GM06990 (cell line): Measurements from ENCODE around the gene ANO1.

Experiments used
- DNase-seq: peaks from one replicate; pipeline ENCODE4 v3.0.0-alpha.2; 2011; ENCODE audit not compliant: insufficient read length; ENCODE audit errors: extremely low read depth
- H3K27me3 ChIP-seq: replicated peaks from 2 replicates; pipeline ENCODE4 v1.6.0; 2011; ENCODE audit warnings: low read length; ENCODE audit not compliant: control insufficient read depth, insufficient read depth
- H3K36me3 ChIP-seq: 2 replicates; pipeline ENCODE4 v1.5.1; 2011; ENCODE audit warnings: low read length; ENCODE audit not compliant: control insufficient read depth, insufficient read depth
- H3K4me3 ChIP-seq: replicated peaks from 2 replicates; pipeline ENCODE4 v1.5.1; 2011; ENCODE audit warnings: low read depth, mild to moderate bottlenecking, control low read depth, low read length
- CTCF ChIP-seq: IDR thresholded peaks from 2 replicates; pipeline ENCODE4 v1.5.1; 2011; ENCODE audit warnings: low read length, control low read depth, mild to moderate bottlenecking, inconsistent platforms; ENCODE audit not compliant: insufficient read depth, poor library complexity, severe bottlenecking

The ANO1 gene

GRCh38 chr11:70071996-70072395 is 6.1 kb upstream of the ANO1 start:
- H3K36me3 ChIP-seq, result no peaks in the 10 kb centered on the region
- H3K4me3 ChIP-seq, result no peak overlapping the region
- TF ChIP-seq CTCF, result no peak
- H3K27me3 ChIP-seq, result peaks cover 6% of the 10 kb centered on the region
- no peak for DNase-seq

DNA sequence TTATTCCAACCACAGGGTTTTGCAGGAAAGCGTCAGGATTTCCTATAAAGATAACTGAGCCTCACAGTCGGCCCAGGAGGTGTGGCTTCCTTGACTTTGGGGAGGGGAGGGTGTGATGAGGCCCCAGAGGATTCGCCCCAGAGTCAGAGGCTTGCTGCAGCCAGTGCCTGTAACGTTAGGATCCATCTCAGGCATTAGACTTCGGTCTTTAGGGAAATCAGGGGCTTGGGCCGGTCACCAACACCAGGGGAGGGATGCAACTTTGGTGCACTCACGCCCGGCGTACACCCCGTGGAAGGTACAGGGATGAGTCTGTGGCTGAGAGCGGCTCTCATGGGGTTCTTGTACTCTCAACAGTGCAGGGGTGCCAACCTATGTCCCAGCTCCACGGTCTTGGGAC is 5.7 kb upstream of the ANO1 start:
- no peak for DNase-seq
- TF ChIP-seq CTCF, result no peak
- Histone ChIP-seq H3K4me3 (no peak overlapping the region), H3K27me3 (peaks cover 6% of the 10 kb centered on the region), H3K36me3 (no peaks in the 10 kb centered on the region)

GRCh38 chr11:70072861-70073755 is 5.0 kb upstream of the ANO1 start:
- TF ChIP-seq CTCF, result no peak
- DNase-seq, result no peak
- Histone ChIP-seq H3K27me3 (peaks cover 6% of the 10 kb centered on the region), H3K4me3 (no peak overlapping the region), H3K36me3 (no peaks in the 10 kb centered on the region)

DNA sequence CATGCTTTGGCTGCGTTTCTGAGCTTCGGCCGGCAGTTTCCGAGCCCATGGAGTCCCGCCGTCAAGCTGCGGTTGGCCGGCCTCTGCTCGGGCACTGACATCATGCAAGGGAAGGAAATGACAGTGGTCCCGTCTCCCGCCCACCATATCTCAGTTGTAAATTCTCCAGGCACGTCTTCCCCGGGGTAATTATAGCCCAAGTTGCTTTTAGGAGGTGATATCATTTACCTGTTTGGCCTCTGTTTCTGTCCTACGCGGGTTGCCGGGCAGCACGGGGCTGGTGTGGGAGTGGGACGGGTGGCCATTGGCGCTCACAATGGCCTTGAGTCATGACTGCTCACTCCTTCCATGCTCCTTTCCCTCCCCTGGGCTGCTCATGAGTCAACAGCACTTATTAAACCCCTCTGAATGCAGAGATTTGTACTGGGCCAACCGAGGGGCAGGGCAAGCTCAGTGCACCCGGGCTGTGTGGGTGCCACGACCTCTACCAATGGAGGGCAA is 4.2 kb upstream of the ANO1 start:
- peak; percentile 34 for DNase-seq
- no peak overlapping the region for H3K4me3 ChIP-seq

GRCh38 chr11:70074746-70075145 is 3.4 kb upstream of the ANO1 start:
- TF ChIP-seq CTCF, result no peak
- H3K4me3 ChIP-seq, result no peak overlapping the region
- no peak for DNase-seq
- H3K27me3 ChIP-seq, result peaks cover 4% of the 10 kb centered on the region
- H3K36me3 ChIP-seq, result no peaks in the 10 kb centered on the region

More for the DNA sequence above, 4.2 kb upstream of the ANO1 start:
- TF ChIP-seq CTCF, result no peak
- peaks cover 4% of the 10 kb centered on the region for H3K27me3 ChIP-seq
- H3K36me3 ChIP-seq, result no peaks in the 10 kb centered on the region

DNA sequence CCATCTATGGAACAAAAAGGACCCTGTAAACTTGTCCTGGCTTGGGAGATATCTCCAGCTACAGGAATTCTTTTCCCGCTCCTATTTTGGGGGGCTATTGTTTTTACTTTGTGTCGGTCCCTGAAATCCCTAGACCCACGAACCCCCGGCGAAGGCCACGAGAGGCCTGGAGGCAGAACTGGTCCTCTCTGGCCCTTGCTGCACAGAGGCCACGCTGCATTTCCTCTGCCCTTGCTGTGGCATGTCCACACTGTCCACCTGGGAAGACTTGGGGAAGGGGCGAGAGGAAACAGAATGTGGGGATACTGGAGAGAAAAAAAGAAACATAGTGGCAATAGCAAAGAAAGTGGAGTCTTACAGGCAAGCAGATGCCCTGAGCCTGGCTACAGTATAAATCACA is 2.3 kb upstream of the ANO1 start:
- peaks cover 3% of the 10 kb centered on the region for H3K27me3 ChIP-seq
- no peaks in the 10 kb centered on the region for H3K36me3 ChIP-seq
- DNase-seq, result no peak
- H3K4me3 ChIP-seq, result no peak overlapping the region
- no peak for TF ChIP-seq CTCF
